NCI-H2171 treated with DMSO at 0.1 percent for 48 hours (cell line): Measurements from ENCODE around the gene SLC1A6.
"Not testable (repeated sequence)": the region's sequence is repeated elsewhere in the genome, so short reads cannot be mapped to it uniquely, and the experiment has no call there.

Experiments used
- DNase-seq: peaks from one replicate; lab custom pipeline; 2025; lab: John Stamatoyannopoulos, UW

SLC1A6 gene

GRCh38 chr19:14979476-14980255 is at the start of gene SLC1A6:
SLC1A6 (minus strand) TSS chr19:14979864; CDS start chr19:14972910, 6,954 bp downstream.
- DNase-seq, result no peak

GRCh38 chr19:15028490-15028889 is 48.8 kb upstream of the SLC1A6 start:
- no peak for DNase-seq

GRCh38 chr19:15025217-15025616 is 45.6 kb upstream of the SLC1A6 start:
- DNase-seq, result no peak

DNA sequence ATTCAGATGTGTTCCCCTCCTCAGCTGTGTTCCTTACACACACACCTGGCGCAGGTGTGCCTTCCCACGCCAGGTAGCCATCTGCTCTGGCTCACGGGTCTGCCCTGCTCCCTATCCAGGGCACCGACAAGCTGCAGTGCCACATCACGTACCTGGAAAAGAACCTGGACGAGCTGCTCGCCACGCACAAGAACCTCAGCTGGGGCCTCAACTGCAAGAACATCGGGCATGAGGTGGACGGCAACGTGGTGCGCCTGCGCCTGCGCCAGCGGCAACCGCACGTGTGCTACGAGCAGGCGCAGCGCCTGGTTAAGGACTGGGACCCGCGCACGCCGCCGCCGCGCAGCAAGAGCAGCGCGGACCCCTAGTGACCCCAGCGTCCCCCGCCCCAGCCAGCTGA is 43.1 kb upstream of the SLC1A6 start:
- DNase-seq, result peak; percentile 5

DNA sequence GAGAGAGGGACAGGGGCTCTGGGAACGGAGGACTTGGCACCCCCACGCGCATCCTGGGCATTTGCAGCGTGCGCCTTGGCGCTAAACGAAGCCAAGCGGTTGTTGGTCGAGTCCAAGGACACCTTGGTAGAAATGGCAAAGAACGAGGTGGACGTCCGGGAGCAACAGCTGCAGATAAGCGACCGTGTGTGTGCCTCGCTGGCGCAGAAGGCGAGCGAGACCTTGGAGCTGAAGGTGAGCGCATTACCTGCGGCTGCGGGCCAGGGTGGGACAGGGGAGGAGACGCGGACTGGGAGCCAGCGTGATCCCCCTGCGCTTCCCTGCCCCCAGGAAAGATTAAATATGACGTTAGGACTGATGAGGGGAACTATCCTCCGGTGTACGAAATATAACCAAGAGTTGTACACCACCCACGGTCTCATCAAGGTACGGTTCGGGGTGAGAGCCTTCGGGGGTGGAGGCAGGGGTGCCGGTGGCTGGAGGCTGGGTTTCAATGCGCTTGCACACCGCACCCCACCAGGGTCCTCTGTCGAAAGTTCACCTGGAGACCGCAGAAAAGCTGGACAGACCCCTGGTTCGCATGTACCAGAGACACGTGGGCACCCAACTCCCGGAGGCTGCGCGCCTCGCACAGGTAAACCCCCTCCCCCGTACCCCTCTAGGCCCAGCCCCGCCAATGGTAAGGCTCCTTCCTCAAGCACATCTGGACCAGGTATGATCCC is 41.8 kb upstream of the SLC1A6 start:
- no peak for DNase-seq

- DNase-seq, result not testable (repeated sequence)
Observed at GRCh38 chr19:15018836-15019235, 39.2 kb upstream of the SLC1A6 start.

- no peak for DNase-seq
Observed at GRCh38 chr19:15015946-15016542, 36.4 kb upstream of the SLC1A6 start.

- no peak for DNase-seq
Observed at GRCh38 chr19:15014579-15014978, 34.9 kb upstream of the SLC1A6 start.

DNA sequence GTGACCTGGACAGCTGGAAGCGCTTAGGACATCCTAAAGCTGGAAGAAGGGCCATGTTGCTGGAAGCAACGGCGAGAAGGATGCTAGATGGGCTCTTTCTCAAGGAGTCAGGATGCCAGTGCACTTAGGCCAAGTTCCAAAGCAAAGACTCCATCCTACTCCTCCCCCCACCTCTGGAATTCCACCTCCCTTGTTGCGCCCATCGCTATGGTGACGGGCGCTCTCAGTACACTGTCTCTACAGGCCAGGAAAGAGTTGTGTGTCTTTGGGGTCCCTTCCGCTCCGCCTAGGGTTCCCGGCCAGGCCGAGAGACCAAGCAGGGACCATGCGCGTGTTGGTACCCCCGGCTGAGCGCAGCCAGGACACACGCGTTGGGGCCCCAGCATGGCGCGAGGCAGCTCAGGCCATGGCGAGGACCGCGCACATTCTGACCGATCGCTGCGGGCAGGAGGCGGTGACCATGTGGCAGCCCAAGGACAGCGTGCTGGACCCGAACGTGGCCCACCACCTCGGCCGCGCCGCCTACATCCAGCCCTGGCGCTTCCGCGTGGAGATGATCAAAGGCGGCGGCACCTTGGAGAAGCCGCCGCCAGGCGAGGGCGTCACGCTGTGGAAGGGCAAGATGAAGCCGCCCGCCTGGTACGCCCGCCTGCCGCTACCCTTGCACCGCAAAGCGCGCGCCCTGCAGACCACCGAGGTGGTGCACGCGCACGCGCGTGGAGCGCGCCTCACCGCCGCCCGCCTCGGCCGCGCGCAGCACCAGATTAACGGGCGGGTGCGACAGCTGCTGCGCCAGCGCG is 31.0 kb upstream of the SLC1A6 start:
- no peak for DNase-seq

DNA sequence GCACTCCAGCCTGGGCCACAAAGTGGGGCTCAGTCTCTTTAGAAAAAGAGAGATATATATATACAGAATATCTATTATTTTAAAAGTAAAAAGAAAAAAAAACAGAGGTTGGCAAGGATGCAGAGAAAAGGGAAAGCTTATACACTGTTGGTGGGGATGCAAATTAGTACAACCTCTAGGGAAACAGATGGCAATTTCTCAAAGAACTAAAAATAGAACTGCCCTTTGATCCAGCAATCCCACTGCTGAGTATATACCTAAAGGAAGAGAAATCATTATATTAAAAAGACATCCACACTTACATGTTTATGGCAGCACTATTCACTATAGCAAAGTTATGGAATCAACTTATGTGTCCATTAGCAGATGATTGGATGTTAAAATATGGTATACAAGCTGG is 28.6 kb upstream of the SLC1A6 start:
- no peak for DNase-seq

- DNase-seq, result no peak
Observed at GRCh38 chr19:14997981-14998380, 18.3 kb upstream of the SLC1A6 start.

GRCh38 chr19:14992780-14993179 is 13.1 kb upstream of the SLC1A6 start:
- no peak for DNase-seq

DNA sequence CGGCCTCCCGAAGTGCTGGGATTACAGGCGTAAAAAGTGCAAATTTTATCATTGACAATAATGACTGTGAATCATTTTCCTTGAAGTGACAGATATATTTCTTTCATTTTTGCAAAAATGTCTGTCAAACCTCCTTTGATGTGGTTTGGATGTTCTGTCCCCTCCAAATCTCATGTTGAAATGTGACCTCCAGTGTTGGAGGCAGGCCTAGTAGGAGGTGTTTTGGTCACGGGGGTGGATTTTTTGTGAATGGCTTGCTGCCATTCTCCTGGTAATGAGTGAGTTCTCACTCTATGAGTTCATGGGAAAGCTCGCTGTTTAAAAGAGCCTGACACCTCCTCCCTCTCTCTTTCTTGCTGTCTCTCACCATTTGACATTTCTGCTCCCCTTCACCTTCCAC is 5.5 kb upstream of the SLC1A6 start:
- no peak for DNase-seq

- DNase-seq, result no peak
Observed at GRCh38 chr19:14978161-14978776, 1.4 kb downstream of the SLC1A6 start.

GRCh38 chr19:14977128-14977527 is 2.5 kb downstream of the SLC1A6 start:
- no peak for DNase-seq

DNA sequence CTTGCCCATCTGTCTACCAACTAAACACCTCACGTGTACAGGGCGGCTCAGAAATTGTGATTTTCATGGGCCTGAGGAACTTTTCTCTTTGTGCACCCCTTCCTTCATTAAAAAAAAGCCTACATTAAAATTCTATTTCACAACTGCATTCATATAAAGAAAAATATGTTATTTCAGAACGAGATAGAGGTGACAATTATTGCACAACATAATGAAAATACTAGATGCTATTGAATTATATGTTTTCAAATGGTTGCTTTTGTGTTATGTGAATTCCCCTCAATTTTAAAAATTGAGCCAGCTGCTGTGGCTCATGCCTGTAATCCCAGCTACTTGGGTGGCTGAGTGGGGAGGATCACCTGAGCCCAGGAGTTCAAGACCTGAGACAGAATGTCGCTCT is 5.2 kb downstream of the SLC1A6 start:
- no peak for DNase-seq

DNA sequence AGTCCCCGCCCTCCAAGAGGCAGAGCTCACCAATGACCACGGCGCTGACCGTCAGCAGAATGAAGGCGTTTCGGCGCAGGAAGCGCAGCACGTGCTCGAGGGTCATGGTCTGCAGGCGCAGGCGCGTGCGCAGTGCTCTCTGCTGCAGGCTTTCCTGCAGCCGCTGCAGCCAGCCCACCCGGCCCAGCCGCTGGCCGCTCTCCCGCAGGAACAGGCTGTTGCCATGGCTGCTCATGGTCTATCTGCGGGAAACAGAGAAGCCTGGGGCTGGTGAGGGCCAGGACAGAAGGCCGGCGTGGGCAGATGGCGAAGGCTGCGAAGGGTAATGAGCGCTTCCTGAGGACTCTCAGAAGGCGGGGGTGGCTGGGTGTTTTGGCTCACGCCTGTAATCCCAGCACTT is 7.0 kb downstream of the SLC1A6 start:
- DNase-seq, result no peak

- DNase-seq, result no peak
Observed at GRCh38 chr19:14971474-14971873, 8.2 kb downstream of the SLC1A6 start.

DNA sequence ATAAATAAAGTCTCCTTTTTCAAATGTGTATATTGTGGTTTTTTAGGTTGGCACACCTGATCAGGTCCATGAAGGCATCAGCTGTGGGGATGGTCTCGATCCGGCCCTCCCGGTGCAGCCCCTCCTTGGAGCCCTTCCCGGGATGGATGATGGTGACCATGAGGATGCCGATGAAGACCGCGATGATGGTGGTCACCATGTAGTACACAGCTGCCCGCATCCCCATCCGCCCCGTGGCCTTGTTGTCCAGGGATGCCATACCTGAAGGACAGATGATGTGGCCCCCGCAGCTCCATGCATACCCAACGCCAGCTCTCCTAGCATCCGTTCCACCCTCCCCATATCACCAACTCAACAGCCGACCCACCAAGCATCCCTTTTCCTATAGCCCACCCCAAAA is 11.4 kb downstream of the SLC1A6 start:
- DNase-seq, result no peak

GRCh38 chr19:14961956-14962685 is 17.5 kb downstream of the SLC1A6 start:
- no peak for DNase-seq

GRCh38 chr19:14959263-14959662 is 20.4 kb downstream of the SLC1A6 start:
- no peak for DNase-seq
